Tibial nerve (tissue), 4 donors: Measurements from ENCODE around the gene EXT2.

Source experiments
- EP300 ChIP-seq, 2 donors: sonication (generic); formaldehyde crosslinking; IDR thresholded peaks; one replicate each; pipeline ENCODE4 v1.6.1; 2017; ENCODE audit warnings: antibody characterized with exemption in 2 of 2, mild to moderate bottlenecking in 1 of 2
- POLR2A ChIP-seq, 2 donors: fragments of 450-650 bp; IDR thresholded peaks; one replicate each; pipeline ENCODE4 v1.6.1; 2017; ENCODE audit warnings: antibody characterized with exemption in 2 of 2, mild to moderate bottlenecking in 2 of 2, moderate library complexity in 2 of 2
- TF ChIP-seq, protein P1 (sequence below), 5 experiments: fragments of 200-600 bp in 3 of 5; fragments of 450-650 bp in 2 of 5; sonication (generic) in 3 of 5; IDR thresholded peaks; one replicate each; pipeline ENCODE4 v1.5.1; 2016 to 2019; ENCODE audit warnings: antibody characterized with exemption in 5 of 5, mild to moderate bottlenecking in 3 of 5, moderate library complexity in 2 of 5

- TF ChIP-seq, protein P1, sequence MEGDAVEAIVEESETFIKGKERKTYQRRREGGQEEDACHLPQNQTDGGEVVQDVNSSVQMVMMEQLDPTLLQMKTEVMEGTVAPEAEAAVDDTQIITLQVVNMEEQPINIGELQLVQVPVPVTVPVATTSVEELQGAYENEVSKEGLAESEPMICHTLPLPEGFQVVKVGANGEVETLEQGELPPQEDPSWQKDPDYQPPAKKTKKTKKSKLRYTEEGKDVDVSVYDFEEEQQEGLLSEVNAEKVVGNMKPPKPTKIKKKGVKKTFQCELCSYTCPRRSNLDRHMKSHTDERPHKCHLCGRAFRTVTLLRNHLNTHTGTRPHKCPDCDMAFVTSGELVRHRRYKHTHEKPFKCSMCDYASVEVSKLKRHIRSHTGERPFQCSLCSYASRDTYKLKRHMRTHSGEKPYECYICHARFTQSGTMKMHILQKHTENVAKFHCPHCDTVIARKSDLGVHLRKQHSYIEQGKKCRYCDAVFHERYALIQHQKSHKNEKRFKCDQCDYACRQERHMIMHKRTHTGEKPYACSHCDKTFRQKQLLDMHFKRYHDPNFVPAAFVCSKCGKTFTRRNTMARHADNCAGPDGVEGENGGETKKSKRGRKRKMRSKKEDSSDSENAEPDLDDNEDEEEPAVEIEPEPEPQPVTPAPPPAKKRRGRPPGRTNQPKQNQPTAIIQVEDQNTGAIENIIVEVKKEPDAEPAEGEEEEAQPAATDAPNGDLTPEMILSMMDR (IDR thresholded peaks at IDR 0.05), result no peak
- TF ChIP-seq POLR2A (IDR thresholded peaks at IDR 0.05) (no peak), EP300 (IDR thresholded peaks at IDR 0.05) (no peak)
Measured at GRCh38 chr11:44066732-44067141, 28.7 kb upstream of the EXT2 start.
